Right lobe of liver (tissue), 4 donors: ENCODE data around the gene SPOCK2.

ENCODE experiments used
- POLR2A ChIP-seq: fragments of 450-650 bp; IDR thresholded peaks from one replicate; pipeline ENCODE4 v1.6.1; 2017; ENCODE audit warnings: antibody characterized with exemption, mild to moderate bottlenecking
- TF ChIP-seq, protein P1 (sequence below), 4 donors: fragments of 200-600 bp in 3 of 4; fragments of 450-650 bp in 1 of 4; IDR thresholded peaks; one replicate each; pipeline versions ENCODE4 v1.5.1 to v1.8.0; 2016 to 2022; ENCODE audit warnings: antibody characterized with exemption in 4 of 4, mild to moderate bottlenecking in 2 of 4
- donor health status: DM: no; HTN: no; CAD: no.
- donor health status: DM: no; HTN: no; CAD: no.
- donor health status: DM: no; HTN: yes; CAD: no.

- TF ChIP-seq POLR2A, result no peak
- TF ChIP-seq, protein P1, sequence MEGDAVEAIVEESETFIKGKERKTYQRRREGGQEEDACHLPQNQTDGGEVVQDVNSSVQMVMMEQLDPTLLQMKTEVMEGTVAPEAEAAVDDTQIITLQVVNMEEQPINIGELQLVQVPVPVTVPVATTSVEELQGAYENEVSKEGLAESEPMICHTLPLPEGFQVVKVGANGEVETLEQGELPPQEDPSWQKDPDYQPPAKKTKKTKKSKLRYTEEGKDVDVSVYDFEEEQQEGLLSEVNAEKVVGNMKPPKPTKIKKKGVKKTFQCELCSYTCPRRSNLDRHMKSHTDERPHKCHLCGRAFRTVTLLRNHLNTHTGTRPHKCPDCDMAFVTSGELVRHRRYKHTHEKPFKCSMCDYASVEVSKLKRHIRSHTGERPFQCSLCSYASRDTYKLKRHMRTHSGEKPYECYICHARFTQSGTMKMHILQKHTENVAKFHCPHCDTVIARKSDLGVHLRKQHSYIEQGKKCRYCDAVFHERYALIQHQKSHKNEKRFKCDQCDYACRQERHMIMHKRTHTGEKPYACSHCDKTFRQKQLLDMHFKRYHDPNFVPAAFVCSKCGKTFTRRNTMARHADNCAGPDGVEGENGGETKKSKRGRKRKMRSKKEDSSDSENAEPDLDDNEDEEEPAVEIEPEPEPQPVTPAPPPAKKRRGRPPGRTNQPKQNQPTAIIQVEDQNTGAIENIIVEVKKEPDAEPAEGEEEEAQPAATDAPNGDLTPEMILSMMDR (IDR thresholded peaks at IDR 0.05), result no peak
These were observed 871 bp downstream of the SPOCK2 start for GRCh38 chr10:72087392-72087968.
